ENCODE results near the gene CNNM3.

Gene CNNM3

GRCh38 chr2:96880891-96881273 lies 64.8 kb downstream of the CNNM3 start:
- TF ChIP-seq CTCF (IDR thresholded peaks at IDR 0.05; ENCODE audit: borderline replicate concordance, control extremely low read depth, extremely low read depth, insufficient read depth, missing control alignments) = no peak
- in situ Hi-C loops (cut with MboI; ENCODE audit: low sequenced_read_pairs, unreplicated experiment) = no loop called here
- no peak for DNase-seq (ENCODE audit: low spot score)

DNA sequence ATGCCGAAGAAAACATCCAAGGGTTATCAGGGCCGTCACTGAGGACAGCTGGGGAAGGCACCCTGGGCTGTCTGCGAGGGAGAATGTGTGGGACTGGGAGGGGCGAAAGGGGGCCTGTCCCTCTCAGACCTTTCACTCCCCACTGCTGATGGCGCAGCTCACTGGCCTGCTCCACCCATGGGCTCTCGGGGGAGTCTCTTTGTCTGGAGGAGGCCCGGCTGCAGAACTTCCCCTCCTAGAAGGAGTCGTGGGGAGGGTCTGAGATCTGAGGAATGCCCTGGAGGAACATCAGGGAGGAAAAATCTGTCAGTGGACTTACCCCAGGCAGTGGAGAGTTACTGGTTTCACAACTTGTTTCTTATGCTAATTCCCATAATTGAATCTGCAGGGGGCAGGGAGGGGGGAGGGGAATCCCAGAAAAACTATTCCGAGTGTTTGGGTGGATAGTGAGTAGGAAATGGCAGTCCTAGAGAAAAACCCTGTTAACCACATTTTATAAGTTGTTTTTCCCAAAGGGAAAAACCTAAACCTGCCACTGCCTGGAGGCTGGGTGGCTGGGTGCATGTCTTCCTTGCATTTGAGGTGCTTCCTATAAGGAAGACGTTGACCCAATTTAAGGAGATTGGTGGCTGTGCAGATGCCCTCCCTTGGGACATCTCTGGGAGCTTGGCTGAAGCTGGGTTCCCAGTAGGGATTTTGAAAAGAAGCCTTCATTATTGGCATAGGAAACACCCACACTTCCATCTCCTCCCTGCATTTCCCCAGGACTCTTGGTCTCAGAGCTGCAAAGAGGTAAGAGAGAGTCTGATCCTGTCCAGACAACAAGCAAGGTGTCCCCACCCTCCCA lies 65.5 kb downstream of the CNNM3 start:
- no peak for TF ChIP-seq CTCF (IDR thresholded peaks at IDR 0.05; ENCODE audit: borderline replicate concordance, control extremely low read depth, extremely low read depth, insufficient read depth, missing control alignments)
- in situ Hi-C loops (cut with MboI; ENCODE audit: low sequenced_read_pairs, unreplicated experiment) = no loop called here
- DNase-seq (ENCODE audit: low spot score) = no peak

GRCh38 chr2:96882230-96882629 lies 66.2 kb downstream of the CNNM3 start:
- in situ Hi-C loops (cut with MboI; ENCODE audit: low sequenced_read_pairs, unreplicated experiment) = no loop called here
- no peak for TF ChIP-seq CTCF (IDR thresholded peaks at IDR 0.05; ENCODE audit: borderline replicate concordance, control extremely low read depth, extremely low read depth, insufficient read depth, missing control alignments)
- DNase-seq (ENCODE audit: low spot score) = no peak

DNA sequence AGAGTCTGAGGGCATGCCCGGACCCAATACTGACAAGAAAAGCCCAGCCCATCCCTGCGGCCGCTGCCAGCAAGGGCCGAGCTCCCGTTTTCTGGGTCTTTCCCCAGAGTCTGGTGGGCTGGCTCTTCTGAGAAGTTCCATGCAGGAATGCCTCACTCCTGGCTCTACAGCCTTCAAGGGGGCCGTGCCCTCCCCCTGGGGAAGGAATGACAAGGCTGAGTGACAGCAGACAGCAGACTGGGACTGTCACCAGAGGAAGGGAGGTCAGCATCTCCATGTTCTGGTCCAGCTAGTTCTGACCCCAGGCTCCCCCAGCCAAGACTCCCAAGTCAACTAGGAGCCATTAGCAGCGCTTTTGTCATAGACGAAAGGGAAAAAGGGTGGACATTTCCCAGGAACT lies 66.8 kb downstream of the CNNM3 start:
- in situ Hi-C loops (cut with MboI; ENCODE audit: low sequenced_read_pairs, unreplicated experiment) = no loop called here
- DNase-seq (ENCODE audit: low spot score) = no peak
- TF ChIP-seq CTCF (IDR thresholded peaks at IDR 0.05; ENCODE audit: borderline replicate concordance, control extremely low read depth, extremely low read depth, insufficient read depth, missing control alignments) = no peak

- in situ Hi-C loops (cut with MboI; ENCODE audit: low sequenced_read_pairs, unreplicated experiment) = no loop called here
- DNase-seq (ENCODE audit: low spot score) = no peak
- TF ChIP-seq CTCF (IDR thresholded peaks at IDR 0.05; ENCODE audit: borderline replicate concordance, control extremely low read depth, extremely low read depth, insufficient read depth, missing control alignments) = no peak
Measured at GRCh38 chr2:96883306-96883705, 67.2 kb downstream of the CNNM3 start.
